Endothelial cell of hepatic sinusoid (primary cell): Measurements from ENCODE around the gene ACTR6.
"Not testable (repeated sequence)": the region's sequence is repeated elsewhere in the genome, so short reads cannot be mapped to it uniquely, and the experiment has no call there.

Source experiments
- in situ Hi-C: cut with HindIII; loops from 2 replicates; pipeline ENCODE4 v1.10.0; 2017; ENCODE audit warnings: low sequenced_read_pairs

Gene ACTR6

GRCh38 chr12:100200463-100201181 lies at the start of gene ACTR6:
Gene ACTR6, plus strand, starts transcription at chr12:100200815. Its CDS starts 37 bp downstream, at chr12:100200852.
- in situ Hi-C loops = no loop called here

- in situ Hi-C loops = no loop called here
Observed at GRCh38 chr12:100151769-100152168, 48.8 kb upstream of the ACTR6 start.

GRCh38 chr12:100153131-100153530 lies 47.5 kb upstream of the ACTR6 start:
- in situ Hi-C loops = no loop called here

- in situ Hi-C loops = no loop called here
Observed at GRCh38 chr12:100154474-100155247, 46.0 kb upstream of the ACTR6 start.

GRCh38 chr12:100156731-100157426 lies 43.7 kb upstream of the ACTR6 start:
- in situ Hi-C loops = no loop called here

GRCh38 chr12:100157427-100157821 lies 43.2 kb upstream of the ACTR6 start:
- in situ Hi-C loops = no loop called here

GRCh38 chr12:100158535-100158934 lies 42.1 kb upstream of the ACTR6 start:
- in situ Hi-C loops = no loop called here

GRCh38 chr12:100159391-100160104 lies 41.1 kb upstream of the ACTR6 start:
- in situ Hi-C loops = loop anchor here (5.0 kb wide), 1 partner anchor 72 kb away; no protein-coding TSS in a partner anchor

- in situ Hi-C loops = loop anchor here (5.0 kb wide), 1 partner anchor 76 kb away; no protein-coding TSS in a partner anchor
Observed at GRCh38 chr12:100163416-100164152, 37.0 kb upstream of the ACTR6 start.

- in situ Hi-C loops = loop anchor here (5.0 kb wide), 1 partner anchor 77 kb away; no protein-coding TSS in a partner anchor
Observed at GRCh38 chr12:100164153-100164704, 36.4 kb upstream of the ACTR6 start.

- in situ Hi-C loops = no loop called here
Observed at GRCh38 chr12:100165356-100165755, 35.3 kb upstream of the ACTR6 start.

- in situ Hi-C loops = no loop called here
Observed at GRCh38 chr12:100166232-100166631, 34.4 kb upstream of the ACTR6 start.

GRCh38 chr12:100168562-100168961 lies 32.1 kb upstream of the ACTR6 start:
- in situ Hi-C loops = no loop called here

GRCh38 chr12:100169345-100169744 lies 31.3 kb upstream of the ACTR6 start:
- in situ Hi-C loops = no loop called here

- in situ Hi-C loops = no loop called here
Observed at GRCh38 chr12:100170313-100170858, 30.2 kb upstream of the ACTR6 start.

- in situ Hi-C loops = no loop called here
Observed at GRCh38 chr12:100171248-100171647, 29.4 kb upstream of the ACTR6 start.

- in situ Hi-C loops = no loop called here
Observed at GRCh38 chr12:100173111-100173510, 27.5 kb upstream of the ACTR6 start.

GRCh38 chr12:100174495-100174894 lies 26.1 kb upstream of the ACTR6 start:
- in situ Hi-C loops = no loop called here

GRCh38 chr12:100176493-100176892 lies 24.1 kb upstream of the ACTR6 start:
- in situ Hi-C loops = not testable (repeated sequence)
